GM19372 (cell line): ENCODE results near the gene SELENOW.
"Not testable (repeated sequence)": the region's sequence is repeated elsewhere in the genome, so short reads cannot be mapped to it uniquely, and the experiment has no call there.

Source experiments
- ATAC-seq: cut with Tn5 transposase; IDR thresholded peaks from one replicate; pipeline ENCODE4 v1.9.1; 2021; ENCODE audit warnings: mild to moderate bottlenecking, low read depth, moderate library complexity; ENCODE audit not compliant: unreplicated experiment

SELENOW gene

GRCh38 chr19:47755762-47756626 lies 22.5 kb upstream of the SELENOW start:
- ATAC-seq, result no peak

GRCh38 chr19:47756627-47756929 lies 21.9 kb upstream of the SELENOW start:
- ATAC-seq, result no peak

- no peak for ATAC-seq
These were observed 21.4 kb upstream of the SELENOW start for GRCh38 chr19:47756953-47757608.

- ATAC-seq, result no peak
These were observed 20.7 kb upstream of the SELENOW start for GRCh38 chr19:47757617-47758442.

GRCh38 chr19:47758443-47758804 lies 20.1 kb upstream of the SELENOW start:
- no peak for ATAC-seq

- ATAC-seq, result no peak
These were observed 17.9 kb upstream of the SELENOW start for GRCh38 chr19:47760632-47760999.

GRCh38 chr19:47761566-47761965 lies 16.9 kb upstream of the SELENOW start:
- ATAC-seq, result no peak

- ATAC-seq, result no peak
These were observed 16.4 kb upstream of the SELENOW start for GRCh38 chr19:47762151-47762550.

- ATAC-seq, result no peak
These were observed 15.7 kb upstream of the SELENOW start for GRCh38 chr19:47762615-47763308.

GRCh38 chr19:47764705-47765104 lies 13.8 kb upstream of the SELENOW start:
- ATAC-seq, result not testable (repeated sequence)

GRCh38 chr19:47765523-47766358 lies 12.8 kb upstream of the SELENOW start:
- ATAC-seq, result no peak

GRCh38 chr19:47766359-47766620 lies 12.2 kb upstream of the SELENOW start:
- ATAC-seq, result no peak

- no peak for ATAC-seq
These were observed 11.8 kb upstream of the SELENOW start for GRCh38 chr19:47766670-47767069.

GRCh38 chr19:47767349-47767748 lies 11.2 kb upstream of the SELENOW start:
- no peak for ATAC-seq

- ATAC-seq, result no peak
These were observed 9.9 kb upstream of the SELENOW start for GRCh38 chr19:47768604-47769003.

- no peak for ATAC-seq
These were observed 9.0 kb upstream of the SELENOW start for GRCh38 chr19:47769534-47769933.

GRCh38 chr19:47771291-47771690 lies 7.2 kb upstream of the SELENOW start:
- ATAC-seq, result not testable (repeated sequence)

- no peak for ATAC-seq
These were observed 1.9 kb upstream of the SELENOW start for GRCh38 chr19:47776568-47776967.

- not testable (repeated sequence) for ATAC-seq
These were observed 1.1 kb upstream of the SELENOW start for GRCh38 chr19:47777245-47778048.
